Lower leg skin (tissue), 3 donors: Measurements from ENCODE around the gene FLNC.

Experiments
- CTCF ChIP-seq, 3 donors: fragments of 450-650 bp; IDR thresholded peaks; one replicate each; pipeline ENCODE4 v1.5.1; 2016; ENCODE audit warnings: antibody characterized with exemption in 3 of 3, mild to moderate bottlenecking in 3 of 3, moderate library complexity in 2 of 3
- POLR2A ChIP-seq, 2 donors: fragments of 450-650 bp; IDR thresholded peaks; one replicate each; pipeline ENCODE4 v1.6.1; 2016 to 2017; ENCODE audit warnings: antibody characterized with exemption in 2 of 2, mild to moderate bottlenecking in 1 of 2, moderate library complexity in 1 of 2

- TF ChIP-seq POLR2A (IDR thresholded peaks at IDR 0.05), result no peak
- TF ChIP-seq CTCF (IDR thresholded peaks at IDR 0.05), result no peak
Observed at GRCh38 chr7:128814499-128814898, 15.7 kb upstream of the FLNC start.
